ENCODE results near the gene ADCY5. TPM values are rescaled to one million over a fixed set of nuclear protein-coding genes. Genes with fewer than 3 reads are reported as not detected.

Gene ADCY5
- total RNA-seq, 2 donors from 2014 or later: 5.6 to 7.8 TPM

- H3K9ac ChIP-seq (ENCODE audit: low read depth in 2 of 2, low read length in 2 of 2): no peak overlapping the region
- H3K4me3 ChIP-seq: no peak overlapping the region
- TF ChIP-seq CTCF (IDR thresholded peaks at IDR 0.05): no peak
- no peak for DNase-seq
- no peaks in the 10 kb centered on the region for H3K9me3 ChIP-seq
- no peak overlapping the region for H3K27ac ChIP-seq
- intact Hi-C loops (cut with DNase I): no loop called here
- no peaks in the 10 kb centered on the region for H3K27me3 ChIP-seq
- no peaks in the 10 kb centered on the region for H3K4me1 ChIP-seq
- H3K36me3 ChIP-seq: no peaks in the 10 kb centered on the region
These were observed 163.4 kb downstream of the ADCY5 start for GRCh38 chr3:123285479-123285878.

- Histone ChIP-seq H3K36me3 (no peaks in the 10 kb centered on the region), H3K9me3 (no peaks in the 10 kb centered on the region), H3K4me1 (no peaks in the 10 kb centered on the region), H3K9ac (ENCODE audit: low read depth in 2 of 2, low read length in 2 of 2) (no peak overlapping the region), H3K27me3 (no peaks in the 10 kb centered on the region), H3K27ac (no peak overlapping the region), H3K4me3 (no peak overlapping the region)
- no peak for TF ChIP-seq CTCF (IDR thresholded peaks at IDR 0.05)
- intact Hi-C loops (cut with DNase I): no loop called here
- DNase-seq: no peak
These were observed 163.8 kb downstream of the ADCY5 start for GRCh38 chr3:123285066-123285465.

GRCh38 chr3:123284399-123285010 is 164.4 kb downstream of the ADCY5 start:
- H3K27me3 ChIP-seq: no peaks in the 10 kb centered on the region
- no peak overlapping the region for H3K27ac ChIP-seq
- H3K4me3 ChIP-seq: no peak overlapping the region
- H3K36me3 ChIP-seq: no peaks in the 10 kb centered on the region
- H3K4me1 ChIP-seq: no peaks in the 10 kb centered on the region
- H3K9ac ChIP-seq (ENCODE audit: low read depth in 2 of 2, low read length in 2 of 2): no peak overlapping the region
- no peaks in the 10 kb centered on the region for H3K9me3 ChIP-seq
- DNase-seq: no peak
- intact Hi-C loops (cut with DNase I): no loop called here
- no peak for TF ChIP-seq CTCF (IDR thresholded peaks at IDR 0.05)

GRCh38 chr3:123283657-123284398 is 165.1 kb downstream of the ADCY5 start:
- TF ChIP-seq CTCF (IDR thresholded peaks at IDR 0.05): no peak
- no peaks in the 10 kb centered on the region for H3K36me3 ChIP-seq
- H3K9me3 ChIP-seq: no peaks in the 10 kb centered on the region
- H3K27ac ChIP-seq: no peak overlapping the region
- intact Hi-C loops (cut with DNase I): no loop called here
- DNase-seq: no peak
- no peaks in the 10 kb centered on the region for H3K27me3 ChIP-seq
- H3K9ac ChIP-seq (ENCODE audit: low read depth in 2 of 2, low read length in 2 of 2): no peak overlapping the region
- H3K4me3 ChIP-seq: no peak overlapping the region
- no peaks in the 10 kb centered on the region for H3K4me1 ChIP-seq

GRCh38 chr3:123283074-123283473 is 165.8 kb downstream of the ADCY5 start:
- intact Hi-C loops (cut with DNase I): no loop called here
- no peak overlapping the region for H3K27ac ChIP-seq
- H3K9ac ChIP-seq (ENCODE audit: low read depth in 2 of 2, low read length in 2 of 2): no peak overlapping the region
- TF ChIP-seq CTCF (IDR thresholded peaks at IDR 0.05): no peak
- no peak overlapping the region for H3K4me3 ChIP-seq
- no peaks in the 10 kb centered on the region for H3K27me3 ChIP-seq
- no peaks in the 10 kb centered on the region for H3K36me3 ChIP-seq
- no peaks in the 10 kb centered on the region for H3K9me3 ChIP-seq
- H3K4me1 ChIP-seq: no peaks in the 10 kb centered on the region
- no peak for DNase-seq
